CD14-positive monocyte (primary cell): ENCODE results near the gene AP4S1. TPM values are rescaled to one million over a fixed set of nuclear protein-coding genes. Genes with fewer than 3 reads are reported as not detected.
"Not testable (repeated sequence)": the region's sequence is repeated elsewhere in the genome, so short reads cannot be mapped to it uniquely, and the experiment has no call there.

Experiments
- DNase-seq, 3 donors: peaks; one replicate each; pipeline ENCODE4 v3.0.0-alpha.2; 2011 to 2022
- H2AFZ ChIP-seq: 2 replicates; pipeline ENCODE4 v1.6.0; 2012; ENCODE audit warnings: mild to moderate bottlenecking, low read depth, low read length, inconsistent platforms; ENCODE audit not compliant: insufficient read depth, poor library complexity, severe bottlenecking
- H3K27ac ChIP-seq, 2 donors: 1 replicate in 1 of 2; 2 replicates in 1 of 2; pipeline ENCODE4 v1.5.1; 2012 to 2013; ENCODE audit warnings: low read length in 2 of 2, control low read depth in 1 of 2, inconsistent platforms in 1 of 2, low read depth in 1 of 2, mild to moderate bottlenecking in 1 of 2
- H3K27me3 ChIP-seq, 2 donors: one replicate each; pipeline versions ENCODE4 v1.6.0 to v1.6.1; 2011 to 2013; ENCODE audit warnings: low read length in 2 of 2; ENCODE audit not compliant: control insufficient read depth in 2 of 2, insufficient read depth in 2 of 2
- H3K36me3 ChIP-seq, 2 donors: replicated peaks in 1 of 2; 1 replicate in 1 of 2; 2 replicates in 1 of 2; pipeline versions ENCODE4 v1.5.1 to v1.6.1; 2012 to 2013; ENCODE audit warnings: low read length in 2 of 2, control low read depth in 1 of 2, inconsistent platforms in 1 of 2, mild to moderate bottlenecking in 1 of 2; ENCODE audit not compliant: insufficient read depth in 2 of 2, control insufficient read depth in 1 of 2
- H3K4me1 ChIP-seq, 2 donors: 1 replicate in 1 of 2; 2 replicates in 1 of 2; pipeline versions ENCODE4 v1.5.1 to v1.6.1; 2012 to 2013; ENCODE audit warnings: low read length in 2 of 2, control low read depth in 1 of 2, inconsistent platforms in 1 of 2, mild to moderate bottlenecking in 1 of 2, moderate library complexity in 1 of 2; ENCODE audit not compliant: insufficient read depth in 2 of 2, control insufficient read depth in 1 of 2
- H3K4me2 ChIP-seq: replicated peaks from 2 replicates; pipeline ENCODE3; 2012; ENCODE audit warnings: low read length, moderate library complexity, mild to moderate bottlenecking; ENCODE audit not compliant: poor library complexity, severe bottlenecking; ENCODE audit errors: extremely low read depth
- H3K4me3 ChIP-seq, 3 experiments: fragments of 200-600 bp in 1 of 3; sonication (generic) in 1 of 3; replicated peaks in 1 of 3; 1 replicate in 2 of 3; 2 replicates in 1 of 3; pipeline ENCODE4 v1.5.1; 2011 to 2013; ENCODE audit warnings: low read length in 3 of 3, mild to moderate bottlenecking in 3 of 3, control low read depth in 2 of 3, low read depth in 2 of 3, inconsistent platforms in 1 of 3, moderate library complexity in 1 of 3
- H3K79me2 ChIP-seq: 2 replicates; pipeline ENCODE4 v1.6.0; 2012; ENCODE audit warnings: mild to moderate bottlenecking, control low read depth, inconsistent platforms, low read length, moderate library complexity; ENCODE audit not compliant: insufficient read depth
- H3K9ac ChIP-seq: 2 replicates; pipeline ENCODE4 v1.6.0; 2017; ENCODE audit warnings: low read length, mild to moderate bottlenecking; ENCODE audit not compliant: insufficient read depth, poor library complexity, severe bottlenecking
- H3K9me3 ChIP-seq, 2 donors: replicated peaks in 1 of 2; 1 replicate in 1 of 2; 2 replicates in 1 of 2; pipeline versions ENCODE4 v1.5.1 to v1.6.1; 2012 to 2013; ENCODE audit warnings: low read length in 2 of 2, control low read depth in 1 of 2; ENCODE audit not compliant: control insufficient read depth in 1 of 2, insufficient read depth in 1 of 2
- H4K20me1 ChIP-seq: 2 replicates; pipeline ENCODE4 v1.6.0; 2012; ENCODE audit warnings: mild to moderate bottlenecking, low read length, control low read depth, moderate library complexity; ENCODE audit not compliant: insufficient read depth
- H3K27ac Mint-ChIP-seq, 7 donors: one replicate each; pipeline ENCODE4 v1.8.0; 2020; ENCODE audit warnings: mild to moderate bottlenecking in 7 of 7, mixed read lengths in 7 of 7, moderate library complexity in 6 of 7, inconsistent platforms in 2 of 7
- H3K27me3 Mint-ChIP-seq, 3 donors: one replicate each; pipeline ENCODE4 v1.8.0; 2021 to 2022; ENCODE audit warnings: low read depth in 3 of 3, mild to moderate bottlenecking in 3 of 3, mixed read lengths in 3 of 3, moderate library complexity in 3 of 3, inconsistent platforms in 1 of 3
- H3K36me3 Mint-ChIP-seq, 2 donors: one replicate each; pipeline ENCODE4 v1.8.0; 2020; ENCODE audit warnings: mixed read lengths in 2 of 2, inconsistent platforms in 1 of 2, mild to moderate bottlenecking in 1 of 2
- H3K4me1 Mint-ChIP-seq: one replicate; pipeline ENCODE4 v1.8.0; 2020; ENCODE audit warnings: mild to moderate bottlenecking, mixed read lengths
- H3K4me3 Mint-ChIP-seq, 2 donors: one replicate each; pipeline ENCODE4 v1.8.0; 2020; ENCODE audit warnings: mild to moderate bottlenecking in 2 of 2, mixed read lengths in 2 of 2, moderate library complexity in 1 of 2
- H3K9me3 Mint-ChIP-seq, 7 donors: one replicate each; pipeline ENCODE4 v1.8.0; 2020 to 2022; ENCODE audit warnings: mixed read lengths in 7 of 7, mild to moderate bottlenecking in 6 of 7, moderate library complexity in 6 of 7, inconsistent platforms in 2 of 7
- CTCF ChIP-seq: fragments of 200-600 bp; IDR thresholded peaks from one replicate; pipeline ENCODE4 v1.8.0; 2022; ENCODE audit warnings: antibody characterized with exemption, mild to moderate bottlenecking
- WGBS: methylation state at CpG from one replicate; pipeline ENCODE4 v1.1.5; 2013; ENCODE audit warnings: missing lambda C conversion rate; ENCODE audit not compliant: insufficient coverage; 5-methylcytosine and 5-hydroxymethylcytosine counted together
- intact Hi-C, 2 donors: fragments of 100-400 bp; cut with micrococcal nuclease; formaldehyde crosslinking; loops; one replicate each; pipeline versions ENCODE4 v1.15.0 to v1.15.1; 2023
- polyA plus RNA-seq, 3 donors: library from polyadenylated mRNA; depleted of rRNA in 1 of 3; unstranded in 2 of 3; stranded (reverse) in 1 of 3; fragments of 300-500 nt in 2 of 3; fragments of >200 nt in 1 of 3; fragmentation: Illumina TruSeq in 2 of 3; gene quantifications; 1 replicate in 2 of 3; 2 replicates in 1 of 3; pipeline ENCODE4 v1.2.3, GENCODE V29; 2012 to 2021

AP4S1 gene
- polyA plus RNA-seq, 3 donors, result 1.7 to 5.1 (median 2.8) TPM

GRCh38 chr14:31090883-31091764 lies 65.7 kb downstream of the AP4S1 start:
- peak; percentile 89 to 98 (median 97) for DNase-seq
- Histone ChIP-seq H3K9me3 (no peaks in the 10 kb centered on the region), H4K20me1 (no peaks in the 10 kb centered on the region), H3K4me1 (peaks cover 24 to 27% of the 10 kb centered on the region in 2 donors), H3K36me3 (no peaks in the 10 kb centered on the region), H3K27ac (peak overlapping the region; percentile 83 to 91), H3K27me3 (no peaks in the 10 kb centered on the region), H3K4me3 (no peak overlapping the region), H2AFZ (peak overlapping the region; percentile 30), H3K79me2 (no peaks in the 10 kb centered on the region), H3K9ac (peak overlapping the region; percentile 50), H3K4me2 (peak overlapping the region; percentile 13)
- Mint-ChIP-seq H3K36me3 (no peaks in the 10 kb centered on the region), H3K27me3 (peaks cover 0 to 4% (median 0%) of the 10 kb centered on the region in 3 donors), H3K4me3 (no peak overlapping the region), H3K4me1 (peaks cover 23% of the 10 kb centered on the region), H3K9me3 (no peaks in the 10 kb centered on the region), H3K27ac (peak overlapping the region; percentile 97 to 99 (median 99))
- TF ChIP-seq CTCF, result no peak
- intact Hi-C loops, result loop anchor here in 1 of 2 donors (5.0 kb wide), 1 partner anchor 64 kb away; the partner anchor contains the start of genes AP4S1 and STRN3
- WGBS, result 0% methylated on average over 1 of the region's 5 CpGs

- Mint-ChIP-seq H3K36me3 (peaks cover 0 to 6% of the 10 kb centered on the region in 2 donors), H3K27me3 (peaks cover 0 to 4% (median 0%) of the 10 kb centered on the region in 3 donors), H3K27ac (peak overlapping the region; percentile 97 to 99 (median 99)), H3K4me3 (no peak overlapping the region), H3K9me3 (no peaks in the 10 kb centered on the region), H3K4me1 (peaks cover 23% of the 10 kb centered on the region)
- Histone ChIP-seq H3K36me3 (peaks cover 0 to 6% of the 10 kb centered on the region in 2 donors), H4K20me1 (no peaks in the 10 kb centered on the region), H3K4me3 (no peak overlapping the region), H3K4me2 (no peak overlapping the region), H3K9ac (no peak overlapping the region), H3K27me3 (no peaks in the 10 kb centered on the region), H3K27ac (peak overlapping the region in 1 of 2 donors; percentile 91), H3K4me1 (peaks cover 24 to 27% of the 10 kb centered on the region in 2 donors), H2AFZ (no peak overlapping the region), H3K79me2 (no peaks in the 10 kb centered on the region), H3K9me3 (no peaks in the 10 kb centered on the region)
- no peak for TF ChIP-seq CTCF
- intact Hi-C loops, result loop anchor here in 1 of 2 donors (5.0 kb wide), 1 partner anchor 65 kb away; the partner anchor contains the start of genes AP4S1 and STRN3
- no CpG with 5 or more reads among the region's 2 CpGs for WGBS
- no peak for DNase-seq
These were observed 66.8 kb downstream of the AP4S1 start for GRCh38 chr14:31092160-31092708.

- intact Hi-C loops, result loop anchor here in 1 of 2 donors (5.0 kb wide), 1 partner anchor 67 kb away; the partner anchor contains the start of genes AP4S1 and STRN3
- Histone ChIP-seq H3K36me3 (peaks cover 15 to 26% of the 10 kb centered on the region in 2 donors), H3K4me1 (peaks cover 24 to 27% of the 10 kb centered on the region in 2 donors)
- not testable (repeated sequence) for H3K27me3 ChIP-seq, H3K9me3 ChIP-seq, H2AFZ ChIP-seq, H3K27ac ChIP-seq, H3K9ac ChIP-seq, H3K4me2 ChIP-seq, H3K9me3 Mint-ChIP-seq, H4K20me1 ChIP-seq, H3K4me3 Mint-ChIP-seq, H3K27me3 Mint-ChIP-seq, H3K79me2 ChIP-seq, DNase-seq, H3K4me3 ChIP-seq
- H3K27ac Mint-ChIP-seq, result peak overlapping the region in 1 of 7 donors; percentile 33
- 100% methylated on average over 7 of the region's 10 CpGs for WGBS
- H3K4me1 Mint-ChIP-seq, result peaks cover 23% of the 10 kb centered on the region
- H3K36me3 Mint-ChIP-seq, result peaks cover 11 to 25% of the 10 kb centered on the region in 2 donors
These were observed 68.7 kb downstream of the AP4S1 start for GRCh38 chr14:31093884-31094839.
